PFSK-1 (cell line): ENCODE measurements around the gene KSR1.

Experiments
- FOXP2 ChIP-seq: optimal IDR thresholded peaks from 2 replicates; pipeline ENCODE3; 2011; ENCODE audit warnings: borderline replicate concordance, control low read depth, inconsistent platforms; ENCODE audit not compliant: insufficient read depth; ENCODE audit errors: extremely low read length, extremely low read depth
- POLR2AphosphoS5 ChIP-seq: IDR thresholded peaks from 2 replicates; pipeline ENCODE4 v1.6.1; 2012; ENCODE audit warnings: low read depth, mild to moderate bottlenecking, control low read depth, low read length, moderate library complexity
- SIN3A ChIP-seq: IDR thresholded peaks from 2 replicates; pipeline ENCODE4 v1.6.1; 2012; ENCODE audit warnings: mild to moderate bottlenecking, low read length, moderate library complexity, borderline replicate concordance; ENCODE audit not compliant: insufficient read depth
- TAF1 ChIP-seq: IDR thresholded peaks from 2 replicates; pipeline ENCODE4 v1.6.1; 2012; ENCODE audit warnings: low read length, control low read depth, borderline replicate concordance; ENCODE audit not compliant: insufficient read depth
- TF ChIP-seq, protein P1 (sequence below), 2 experiments: IDR thresholded peaks; 2 replicates each; pipeline versions ENCODE4 v1.6.1 to v1.8.0; 2011 to 2012; ENCODE audit warnings: low read depth in 2 of 2, low read length in 2 of 2, control low read depth in 1 of 2, inconsistent platforms in 1 of 2, mild to moderate bottlenecking in 1 of 2, moderate library complexity in 1 of 2; ENCODE audit not compliant: insufficient read depth in 1 of 2

KSR1 gene

DNA sequence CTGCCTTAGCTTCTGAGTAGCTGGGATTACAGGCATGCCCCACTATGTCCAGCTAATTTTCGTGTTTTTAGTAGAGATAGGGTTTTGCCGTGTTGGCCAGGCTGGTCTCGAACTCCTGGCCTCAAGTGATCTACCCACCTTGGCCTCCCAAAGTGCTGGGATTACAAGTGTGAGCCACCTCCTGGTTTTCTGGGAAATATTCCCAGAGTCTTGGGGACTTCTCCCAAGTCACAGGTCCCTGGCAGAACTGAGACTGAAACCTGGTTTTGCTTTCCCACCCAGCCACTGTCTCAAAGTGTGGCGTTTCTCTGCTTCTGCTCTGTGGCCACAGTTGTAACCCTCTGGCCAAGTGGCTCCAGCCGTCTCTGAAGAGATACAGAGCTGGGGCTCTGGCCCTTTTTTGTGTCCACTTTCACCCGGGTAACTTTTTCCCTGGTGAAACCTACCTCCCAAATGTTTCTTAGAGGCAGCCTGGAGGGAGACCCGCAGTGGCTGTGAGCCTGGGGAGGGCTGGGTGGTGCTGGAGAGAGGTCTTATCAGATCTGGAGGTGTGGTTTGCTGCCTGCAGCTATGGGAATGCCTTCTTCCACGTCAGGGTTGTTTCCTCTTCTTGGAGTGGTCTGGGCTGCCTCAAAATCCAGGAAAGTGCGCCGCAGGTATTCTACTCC is 5.1 kb downstream of the KSR1 start:
- no peak for TF ChIP-seq FOXP2
- TF ChIP-seq, protein P1, sequence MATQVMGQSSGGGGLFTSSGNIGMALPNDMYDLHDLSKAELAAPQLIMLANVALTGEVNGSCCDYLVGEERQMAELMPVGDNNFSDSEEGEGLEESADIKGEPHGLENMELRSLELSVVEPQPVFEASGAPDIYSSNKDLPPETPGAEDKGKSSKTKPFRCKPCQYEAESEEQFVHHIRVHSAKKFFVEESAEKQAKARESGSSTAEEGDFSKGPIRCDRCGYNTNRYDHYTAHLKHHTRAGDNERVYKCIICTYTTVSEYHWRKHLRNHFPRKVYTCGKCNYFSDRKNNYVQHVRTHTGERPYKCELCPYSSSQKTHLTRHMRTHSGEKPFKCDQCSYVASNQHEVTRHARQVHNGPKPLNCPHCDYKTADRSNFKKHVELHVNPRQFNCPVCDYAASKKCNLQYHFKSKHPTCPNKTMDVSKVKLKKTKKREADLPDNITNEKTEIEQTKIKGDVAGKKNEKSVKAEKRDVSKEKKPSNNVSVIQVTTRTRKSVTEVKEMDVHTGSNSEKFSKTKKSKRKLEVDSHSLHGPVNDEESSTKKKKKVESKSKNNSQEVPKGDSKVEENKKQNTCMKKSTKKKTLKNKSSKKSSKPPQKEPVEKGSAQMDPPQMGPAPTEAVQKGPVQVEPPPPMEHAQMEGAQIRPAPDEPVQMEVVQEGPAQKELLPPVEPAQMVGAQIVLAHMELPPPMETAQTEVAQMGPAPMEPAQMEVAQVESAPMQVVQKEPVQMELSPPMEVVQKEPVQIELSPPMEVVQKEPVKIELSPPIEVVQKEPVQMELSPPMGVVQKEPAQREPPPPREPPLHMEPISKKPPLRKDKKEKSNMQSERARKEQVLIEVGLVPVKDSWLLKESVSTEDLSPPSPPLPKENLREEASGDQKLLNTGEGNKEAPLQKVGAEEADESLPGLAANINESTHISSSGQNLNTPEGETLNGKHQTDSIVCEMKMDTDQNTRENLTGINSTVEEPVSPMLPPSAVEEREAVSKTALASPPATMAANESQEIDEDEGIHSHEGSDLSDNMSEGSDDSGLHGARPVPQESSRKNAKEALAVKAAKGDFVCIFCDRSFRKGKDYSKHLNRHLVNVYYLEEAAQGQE (IDR thresholded peaks at IDR 0.05; ENCODE audit: insufficient read depth in 1 of 2, low read depth in 2 of 2, low read length in 2 of 2) = no peak
- TF ChIP-seq TAF1 = no peak
- TF ChIP-seq SIN3A = no peak
- no peak for TF ChIP-seq POLR2AphosphoS5

DNA sequence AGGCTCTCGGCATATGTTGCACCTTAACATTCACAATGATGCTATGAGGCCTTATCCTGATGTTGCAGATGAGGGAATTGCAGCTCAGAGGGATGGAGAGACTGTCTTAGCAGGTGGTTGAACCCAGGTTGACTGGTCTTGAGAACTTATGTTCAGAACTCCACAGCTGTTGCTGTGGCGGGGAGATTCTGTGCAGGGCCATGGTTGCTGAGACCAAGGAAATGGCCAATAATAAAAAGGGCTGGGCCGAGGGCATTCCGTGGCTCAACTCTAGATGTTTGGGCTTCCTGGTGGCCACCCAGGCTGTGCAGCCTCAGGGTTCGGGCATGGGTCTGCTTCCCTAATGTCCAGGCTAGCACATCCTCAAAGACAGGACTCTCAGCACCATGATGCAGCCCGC is 5.9 kb downstream of the KSR1 start:
- no peak for TF ChIP-seq SIN3A
- TF ChIP-seq, protein P1 (IDR thresholded peaks at IDR 0.05; ENCODE audit: insufficient read depth in 1 of 2, low read depth in 2 of 2, low read length in 2 of 2) = no peak
- no peak for TF ChIP-seq POLR2AphosphoS5

DNA sequence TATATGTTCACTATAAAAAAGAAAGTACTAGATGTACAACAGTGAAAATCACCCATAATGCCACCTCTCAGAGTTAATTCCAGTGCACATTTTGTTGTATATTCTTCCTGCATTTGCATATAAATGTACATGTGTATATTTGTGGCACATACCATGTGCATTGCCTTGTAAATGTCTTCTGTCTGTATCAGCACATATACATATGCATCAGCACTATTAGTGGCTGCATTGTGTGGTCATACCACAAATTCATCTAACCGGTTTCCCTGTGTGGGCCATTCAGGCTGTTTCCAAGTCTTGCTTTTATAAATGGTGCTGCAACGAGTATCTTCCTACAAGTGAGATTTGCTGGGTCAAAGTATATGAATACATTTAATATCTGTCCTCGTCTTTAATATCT is 6.5 kb downstream of the KSR1 start:
- TF ChIP-seq POLR2AphosphoS5 (no peak), FOXP2 (no peak), TAF1 (no peak), SIN3A (no peak)
- TF ChIP-seq, protein P1 (IDR thresholded peaks at IDR 0.05; ENCODE audit: insufficient read depth in 1 of 2, low read depth in 2 of 2, low read length in 2 of 2) = no peak

DNA sequence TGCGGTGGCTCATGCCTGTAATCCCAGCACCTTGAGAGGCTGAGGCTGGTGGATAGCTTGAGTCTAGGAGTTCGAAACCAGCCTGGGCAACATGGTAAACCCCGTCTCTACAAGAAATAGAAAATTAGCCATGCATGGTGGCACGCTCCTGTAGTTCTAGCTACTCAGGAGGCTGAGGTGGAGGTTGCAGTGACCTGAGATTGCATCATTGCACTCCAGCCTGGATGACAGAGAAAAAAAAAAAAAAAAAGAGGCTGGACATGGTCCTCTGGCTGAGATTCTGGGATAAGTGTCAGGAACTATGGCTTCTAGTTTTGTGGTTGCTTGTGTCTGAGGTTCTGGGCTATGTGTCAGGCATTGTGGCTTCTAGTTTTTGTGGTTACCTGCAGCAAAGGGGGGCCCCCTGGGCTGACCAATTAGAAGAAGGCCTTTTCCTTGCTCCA is 7.0 kb downstream of the KSR1 start:
- TF ChIP-seq TAF1 (no peak), FOXP2 (no peak), SIN3A (no peak), POLR2AphosphoS5 (no peak)
- TF ChIP-seq, protein P1 (IDR thresholded peaks at IDR 0.05; ENCODE audit: insufficient read depth in 1 of 2, low read depth in 2 of 2, low read length in 2 of 2) = no peak

DNA sequence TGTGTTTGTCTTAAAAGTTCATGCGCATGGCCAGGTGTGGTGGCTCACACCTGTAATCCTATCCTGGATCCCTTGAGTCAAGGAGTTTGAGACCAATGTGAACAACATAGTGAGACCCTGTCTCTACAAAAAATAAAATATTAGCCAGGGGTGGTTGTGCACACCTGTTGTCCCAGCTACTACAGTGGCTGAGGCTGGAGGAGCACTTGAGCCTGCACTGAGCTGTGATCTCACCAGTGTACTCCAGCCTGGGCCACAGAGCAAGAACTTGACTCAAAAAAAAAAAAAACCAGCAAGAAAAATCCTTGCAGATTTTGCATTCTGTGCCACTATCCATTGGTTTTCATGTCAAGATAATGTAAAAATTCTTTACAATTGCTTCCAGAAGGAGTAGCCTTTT is 8.2 kb downstream of the KSR1 start:
- TF ChIP-seq, protein P1 (IDR thresholded peaks at IDR 0.05; ENCODE audit: insufficient read depth in 1 of 2, low read depth in 2 of 2, low read length in 2 of 2) = no peak
- no peak for TF ChIP-seq SIN3A
- TF ChIP-seq POLR2AphosphoS5 = no peak
- TF ChIP-seq FOXP2 = no peak
- TF ChIP-seq TAF1 = no peak
